Fibroblast of skin of scalp (primary cell): ENCODE results near the gene APOO.

Experiments
- DNase-seq: peaks from one replicate; pipeline ENCODE4 v3.0.0-alpha.2; 2013

Gene APOO

GRCh38 chrX:23817979-23818336 is 89.8 kb downstream of the APOO start:
- no peak for DNase-seq

- no peak for DNase-seq
Measured at GRCh38 chrX:23816179-23816578, 91.6 kb downstream of the APOO start.

GRCh38 chrX:23815376-23815775 is 92.4 kb downstream of the APOO start:
- DNase-seq: no peak

- DNase-seq: no peak
Measured at GRCh38 chrX:23813808-23814207, 93.9 kb downstream of the APOO start.

- DNase-seq: no peak
Measured at GRCh38 chrX:23811656-23812055, 96.1 kb downstream of the APOO start.

- DNase-seq: no peak
Measured at GRCh38 chrX:23811108-23811651, 96.6 kb downstream of the APOO start.

- DNase-seq: no peak
Measured at GRCh38 chrX:23810279-23810678, 97.5 kb downstream of the APOO start.

- DNase-seq: no peak
Measured at GRCh38 chrX:23805389-23805788, 102.3 kb downstream of the APOO start.

- DNase-seq: no peak
Measured at GRCh38 chrX:23804578-23804977, 103.2 kb downstream of the APOO start.

- DNase-seq: peak; percentile 29
Measured at GRCh38 chrX:23803931-23804381, 103.8 kb downstream of the APOO start.

- DNase-seq: no peak
Measured at GRCh38 chrX:23802431-23802830, 105.3 kb downstream of the APOO start.

- DNase-seq: peak; percentile 25
Measured at GRCh38 chrX:23799469-23800065, 108.2 kb downstream of the APOO start.

- DNase-seq: no peak
Measured at GRCh38 chrX:23797371-23798128, 110.2 kb downstream of the APOO start.

- no peak for DNase-seq
Measured at GRCh38 chrX:23795221-23795620, 112.5 kb downstream of the APOO start.

GRCh38 chrX:23792861-23793553 is 114.7 kb downstream of the APOO start:
- no peak for DNase-seq

GRCh38 chrX:23790155-23790497 is 117.6 kb downstream of the APOO start:
- DNase-seq: no peak

GRCh38 chrX:23789386-23790154 is 118.2 kb downstream of the APOO start:
- DNase-seq: no peak

GRCh38 chrX:23788946-23789345 is 118.8 kb downstream of the APOO start:
- no peak for DNase-seq

- no peak for DNase-seq
Measured at GRCh38 chrX:23788521-23788920, 119.2 kb downstream of the APOO start.

- no peak for DNase-seq
Measured at GRCh38 chrX:23787745-23788118, 120.0 kb downstream of the APOO start.

GRCh38 chrX:23786268-23786815 is 121.4 kb downstream of the APOO start:
- DNase-seq: no peak

GRCh38 chrX:23785580-23785979 is 122.2 kb downstream of the APOO start:
- DNase-seq: no peak
